BJ (cell line): Measurements from ENCODE around the gene SRL. TPM values are rescaled to one million over a fixed set of nuclear protein-coding genes. Genes with fewer than 3 reads are reported as not detected.

Source experiments
- CTCF ChIA-PET: fragments of 350-600 bp; formaldehyde crosslinking; extraction: SDS; loops from one replicate; lab custom pipeline; 2021; ENCODE audit warnings: antibody characterized with exemption, inconsistent platforms; lab: Yijun Ruan, JAX
- POLR2A ChIA-PET: fragments of 300-600 bp; sonication (Branson Sonifier 250); formaldehyde crosslinking; extraction: SDS; loops from one replicate; lab custom pipeline; 2021; ENCODE audit warnings: antibody characterized with exemption; lab: Charles Lee
- DNase-seq: peaks from one replicate; pipeline ENCODE4 v3.0.0-alpha.2; 2011; ENCODE audit warnings: low read depth
- H3K27me3 ChIP-seq: 2 replicates; pipeline ENCODE4 v1.6.0; 2011; ENCODE audit warnings: low read length; ENCODE audit not compliant: control insufficient read depth, insufficient read depth
- H3K36me3 ChIP-seq: 2 replicates; pipeline ENCODE4 v1.5.1; 2011; ENCODE audit warnings: low read length; ENCODE audit not compliant: control insufficient read depth, insufficient read depth
- H3K4me3 ChIP-seq: 2 replicates; pipeline ENCODE4 v1.5.1; 2011; ENCODE audit warnings: low read depth, mild to moderate bottlenecking, control low read depth, low read length
- CTCF ChIP-seq: IDR thresholded peaks from 2 replicates; pipeline ENCODE4 v1.5.1; 2011; ENCODE audit warnings: low read depth, mild to moderate bottlenecking, control low read depth, inconsistent platforms, low read length, moderate library complexity; ENCODE audit not compliant: insufficient read depth
- polyA plus RNA-seq: library from polyadenylated mRNA; depleted of rRNA; stranded (reverse); fragments of >200 nt; gene quantifications from 2 replicates; pipeline ENCODE4 v1.2.3, GENCODE V29; 2011

The SRL gene
- polyA plus RNA-seq, 1 experiment = not detected

DNA sequence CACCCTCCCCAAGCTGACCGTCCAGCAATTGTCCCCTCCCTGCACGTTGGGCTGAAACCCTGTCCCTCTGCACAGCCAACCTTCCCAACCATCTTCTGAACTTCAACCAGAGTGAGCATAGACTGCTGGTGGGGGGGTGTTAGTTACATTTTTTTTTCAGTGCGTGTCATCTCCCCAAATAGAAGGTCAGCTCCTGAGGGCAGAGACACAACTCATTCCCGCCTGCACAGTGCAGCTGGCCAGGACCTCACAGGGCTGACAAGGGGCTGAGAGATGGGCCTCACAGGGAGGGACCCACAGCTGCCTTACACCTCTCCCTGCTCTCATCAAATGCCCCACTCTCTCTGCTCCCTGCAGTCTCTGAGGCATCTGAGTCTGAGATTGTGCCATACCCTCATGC, 8.4 kb downstream of the SRL start:
- DNase-seq = no peak
- Histone ChIP-seq H3K4me3 (no peak overlapping the region), H3K36me3 (no peaks in the 10 kb centered on the region), H3K27me3 (no peaks in the 10 kb centered on the region)
- no peak for TF ChIP-seq CTCF
- ChIA-PET CTCF (interaction anchor here (1.1 to 1.7 kb wide), 2 partner anchors 20 to 543 kb away, joined by 3 to 6 read pairs; no protein-coding TSS in a partner anchor), POLR2A (no interaction called here)

- no peaks in the 10 kb centered on the region for H3K27me3 ChIP-seq
- POLR2A ChIA-PET = no interaction called here
- TF ChIP-seq CTCF = no peak
- no peak overlapping the region for H3K4me3 ChIP-seq
- H3K36me3 ChIP-seq = no peaks in the 10 kb centered on the region
- DNase-seq = no peak
- CTCF ChIA-PET = interaction anchor here (1.1 to 1.7 kb wide), 2 partner anchors 21 to 543 kb away, joined by 3 to 6 read pairs; no protein-coding TSS in a partner anchor
Measured at GRCh38 chr16:4232541-4233386, 9.1 kb downstream of the SRL start.

GRCh38 chr16:4231886-4232285, 10.0 kb downstream of the SRL start:
- H3K36me3 ChIP-seq = no peaks in the 10 kb centered on the region
- POLR2A ChIA-PET = no interaction called here
- DNase-seq = no peak
- H3K4me3 ChIP-seq = no peak overlapping the region
- no peaks in the 10 kb centered on the region for H3K27me3 ChIP-seq
- CTCF ChIA-PET = interaction anchor here (1.2 to 1.9 kb wide), 3 partner anchors 13 to 21 kb away, joined by 3 to 6 read pairs (median 5); no protein-coding TSS in a partner anchor
- TF ChIP-seq CTCF = no peak

GRCh38 chr16:4231367-4231766, 10.5 kb downstream of the SRL start:
- CTCF ChIA-PET = interaction anchor here (0.6 to 1.9 kb wide), 4 partner anchors 12 to 31 kb away, joined by 3 to 6 read pairs (median 4); no protein-coding TSS in a partner anchor
- H3K27me3 ChIP-seq = no peaks in the 10 kb centered on the region
- H3K36me3 ChIP-seq = no peaks in the 10 kb centered on the region
- H3K4me3 ChIP-seq = no peak overlapping the region
- DNase-seq = no peak
- POLR2A ChIA-PET = no interaction called here
- TF ChIP-seq CTCF = no peak

GRCh38 chr16:4227040-4227332, 14.9 kb downstream of the SRL start:
- DNase-seq = no peak
- POLR2A ChIA-PET = no interaction called here
- no peak for TF ChIP-seq CTCF
- CTCF ChIA-PET = no interaction called here
- Histone ChIP-seq H3K4me3 (no peak overlapping the region), H3K36me3 (no peaks in the 10 kb centered on the region), H3K27me3 (no peaks in the 10 kb centered on the region)
